GM13976 (cell line): ENCODE data around the gene IPCEF1.
"Not testable (repeated sequence)": the region's sequence is repeated elsewhere in the genome, so short reads cannot be mapped to it uniquely, and the experiment has no call there.

Experiments
- DNase-seq: peaks from one replicate; pipeline ENCODE4 v3.0.0; 2012; ENCODE audit warnings: low spot score
- CTCF ChIP-seq: IDR thresholded peaks from 2 replicates; pipeline ENCODE4 v1.5.1; 2012; ENCODE audit warnings: borderline replicate concordance, mild to moderate bottlenecking; ENCODE audit not compliant: insufficient read depth; ENCODE audit errors: extremely low read depth, missing control alignments, control extremely low read depth
- in situ Hi-C: fragments of 300-500 bp; cut with MboI; formaldehyde crosslinking; loops from one replicate; pipeline ENCODE4 v1.12.0; 2022; ENCODE audit warnings: low sequenced_read_pairs, mixed read lengths, inconsistent platforms; ENCODE audit not compliant: unreplicated experiment

Gene IPCEF1

GRCh38 chr6:154209555-154209954 lies 147.0 kb downstream of the IPCEF1 start:
- in situ Hi-C loops = no loop called here
- no peak for TF ChIP-seq CTCF
- DNase-seq = no peak

- no peak for TF ChIP-seq CTCF
- no peak for DNase-seq
- in situ Hi-C loops = no loop called here
Measured at GRCh38 chr6:154206996-154207395, 149.6 kb downstream of the IPCEF1 start.

GRCh38 chr6:154206141-154206540 lies 150.5 kb downstream of the IPCEF1 start:
- in situ Hi-C loops = no loop called here

GRCh38 chr6:154202958-154203357 lies 153.6 kb downstream of the IPCEF1 start:
- no peak for DNase-seq
- TF ChIP-seq CTCF = no peak
- in situ Hi-C loops = no loop called here

More at GRCh38 chr6:154206141-154206540, 150.5 kb downstream of the IPCEF1 start:
- DNase-seq = no peak
- TF ChIP-seq CTCF = no peak

- DNase-seq = no peak
- in situ Hi-C loops = no loop called here
Measured at GRCh38 chr6:154202339-154202738, 154.3 kb downstream of the IPCEF1 start.

GRCh38 chr6:154201688-154202087 lies 154.9 kb downstream of the IPCEF1 start:
- in situ Hi-C loops, DNase-seq: not testable (repeated sequence)

More at GRCh38 chr6:154202339-154202738, 154.3 kb downstream of the IPCEF1 start:
- no peak for TF ChIP-seq CTCF

GRCh38 chr6:154197196-154197860 lies 159.3 kb downstream of the IPCEF1 start:
- DNase-seq = no peak
- no peak for TF ChIP-seq CTCF
- in situ Hi-C loops = no loop called here
